Activated T-cell treated with anti-CD3 and anti-CD28 coated beads for 1 hour (primary cell): Measurements from ENCODE around the gene SMIM36.
A peak's percentile ranks its signal among the peaks of the same experiment; 100 is the strongest.
"Not testable (repeated sequence)": the region's sequence is repeated elsewhere in the genome, so short reads cannot be mapped to it uniquely, and the experiment has no call there.

Experiments used
- DNase-seq: peaks from one replicate; pipeline ENCODE4 v3.0.0-alpha.2; 2020; ENCODE audit warnings: low read depth

Gene SMIM36

DNA sequence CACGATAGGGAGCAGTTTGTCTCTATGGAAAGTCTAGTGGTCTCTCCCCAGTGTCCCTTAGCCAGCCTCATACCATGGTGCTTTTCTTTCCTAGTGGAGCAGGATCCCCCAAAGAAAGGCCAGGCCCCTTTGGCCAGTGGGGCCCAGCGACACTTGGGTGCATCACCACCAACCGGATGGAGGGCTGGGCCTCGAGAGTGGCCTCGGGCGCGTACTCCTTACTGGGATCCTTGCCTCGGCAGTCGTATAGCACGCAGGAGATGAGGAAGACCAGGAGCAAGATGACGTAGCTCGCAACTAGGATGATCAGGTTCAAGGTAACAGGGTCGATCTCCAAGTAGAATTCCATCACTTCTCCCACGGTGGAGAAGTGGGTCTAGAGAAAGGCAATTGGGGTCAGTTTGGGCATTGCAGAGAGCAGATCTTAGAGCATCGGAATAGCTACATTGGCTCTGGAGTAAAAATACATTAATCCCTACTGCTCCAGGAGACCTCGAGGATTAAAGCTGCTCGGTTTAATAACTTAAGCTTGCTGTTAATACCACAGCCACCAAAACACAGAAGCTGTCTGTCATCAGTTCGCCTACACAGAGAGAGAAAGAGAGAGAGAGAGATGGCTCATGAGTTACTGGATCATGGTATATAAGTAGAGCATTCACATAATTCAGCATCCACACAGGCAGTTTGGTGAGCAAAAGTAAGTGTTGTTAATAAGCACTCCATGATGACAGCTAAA, at the start of gene SMIM36:
Gene SMIM36 (minus strand): TSS at position 467 of the 736 bp plus-strand sequence.
- DNase-seq, result no peak

DNA sequence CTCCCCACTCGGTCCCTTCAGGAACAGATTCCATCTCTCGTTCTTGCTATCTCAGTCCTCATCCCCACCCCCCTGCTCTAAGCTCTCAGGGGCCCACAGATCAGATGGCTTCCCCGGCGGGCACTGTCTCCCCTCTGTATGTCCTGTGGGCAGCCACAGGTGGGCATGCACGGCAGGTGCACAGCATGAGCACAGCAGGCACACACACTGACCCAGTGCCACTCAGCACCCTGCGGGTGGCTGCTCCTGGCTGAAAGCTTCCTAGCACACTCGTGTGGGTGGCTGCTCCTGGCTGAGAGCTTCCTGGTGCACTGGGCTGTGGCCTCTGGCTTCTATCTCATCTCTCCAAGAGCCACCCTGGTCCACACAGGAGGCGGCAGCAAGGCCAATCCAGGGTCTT, 44.5 kb upstream of the SMIM36 start:
- DNase-seq, result no peak

DNA sequence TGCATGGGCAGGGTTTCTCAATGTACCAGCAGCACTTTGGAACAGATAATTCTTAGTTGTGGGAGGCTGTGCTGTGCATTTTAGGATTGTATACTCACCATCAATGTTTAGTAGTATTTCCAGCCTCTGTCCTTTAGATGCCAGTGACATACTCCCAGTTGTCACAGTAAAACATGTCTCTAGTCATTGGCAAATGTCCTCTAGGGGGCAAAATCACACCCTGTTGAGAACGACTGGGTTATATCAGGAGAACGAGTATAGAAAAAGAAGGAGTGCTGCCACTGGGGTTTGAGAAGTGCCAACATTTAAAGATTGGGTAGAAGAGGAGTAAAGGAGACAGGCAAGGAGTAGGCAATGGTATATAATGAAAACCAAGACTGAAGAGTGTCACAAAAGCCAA, 37.9 kb upstream of the SMIM36 start:
- no peak for DNase-seq

DNA sequence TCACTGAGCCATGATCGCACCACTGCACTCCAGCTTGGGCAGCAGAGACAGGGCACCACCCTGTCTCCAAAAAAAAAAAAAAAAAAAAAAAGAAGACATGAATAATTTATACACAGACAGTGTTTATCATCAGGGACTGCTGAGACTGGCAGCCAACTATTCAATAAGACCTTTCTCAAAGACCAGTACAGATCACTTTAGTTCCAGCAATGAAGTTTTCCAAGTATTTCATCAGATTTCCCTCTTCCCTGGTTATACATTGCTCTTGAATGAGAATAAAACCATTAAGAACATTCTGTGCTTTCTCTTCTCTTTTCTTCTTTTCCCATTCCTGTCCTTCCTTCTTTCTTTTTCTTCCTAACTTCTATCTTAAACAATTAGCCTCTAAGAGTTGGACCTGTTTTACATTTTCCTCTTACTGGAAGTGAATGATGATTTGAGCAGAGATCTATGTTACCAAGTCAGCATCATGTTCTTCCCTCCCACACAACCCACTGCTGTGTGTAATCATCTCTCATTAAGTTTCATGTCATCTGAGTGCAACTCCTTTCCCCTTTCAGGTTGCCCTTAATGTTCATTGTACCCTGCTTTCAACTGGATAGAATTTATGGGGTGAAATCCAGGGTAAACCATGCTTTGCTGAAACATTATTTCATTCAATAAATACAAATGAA, 35.9 kb upstream of the SMIM36 start:
- DNase-seq, result no peak

DNA sequence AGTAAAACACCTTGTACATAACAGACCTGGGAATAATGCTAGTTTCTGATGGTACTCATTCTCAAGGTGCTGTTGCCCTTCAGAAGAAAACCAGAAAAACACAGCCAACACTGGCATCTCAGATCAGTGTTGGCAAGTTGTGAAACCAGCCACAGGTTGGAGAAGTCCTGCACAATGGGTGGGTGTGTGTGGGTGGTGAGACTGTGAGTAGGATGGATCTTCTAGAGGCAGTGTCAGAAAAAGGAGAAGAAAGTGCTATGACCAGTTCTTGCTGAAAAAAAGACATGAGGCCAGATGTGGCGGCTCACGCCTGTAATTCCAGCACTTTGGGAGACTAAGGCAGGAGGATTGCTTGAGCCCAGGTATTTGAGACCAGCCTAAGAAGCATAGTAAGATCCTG, 35.2 kb upstream of the SMIM36 start:
- DNase-seq, result no peak

DNA sequence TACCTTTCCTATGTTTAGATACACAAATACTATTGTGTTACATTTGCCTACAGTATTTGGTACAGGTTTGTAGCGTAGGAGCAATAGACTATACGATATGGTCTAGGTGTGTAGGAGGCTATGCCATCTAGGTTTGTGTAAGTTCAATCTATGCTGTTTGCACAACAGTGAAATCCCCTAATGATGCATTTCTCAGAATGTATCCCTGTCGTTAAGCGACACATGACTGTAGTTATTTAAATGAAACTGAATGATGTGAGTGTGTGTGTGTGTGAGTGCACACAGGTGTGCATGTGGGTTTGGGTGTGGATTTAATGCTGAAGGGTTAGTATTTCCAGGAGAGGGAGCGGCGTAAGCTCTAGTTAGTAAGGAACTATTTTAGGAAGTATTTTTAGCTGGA, 34.6 kb upstream of the SMIM36 start:
- DNase-seq, result no peak

DNA sequence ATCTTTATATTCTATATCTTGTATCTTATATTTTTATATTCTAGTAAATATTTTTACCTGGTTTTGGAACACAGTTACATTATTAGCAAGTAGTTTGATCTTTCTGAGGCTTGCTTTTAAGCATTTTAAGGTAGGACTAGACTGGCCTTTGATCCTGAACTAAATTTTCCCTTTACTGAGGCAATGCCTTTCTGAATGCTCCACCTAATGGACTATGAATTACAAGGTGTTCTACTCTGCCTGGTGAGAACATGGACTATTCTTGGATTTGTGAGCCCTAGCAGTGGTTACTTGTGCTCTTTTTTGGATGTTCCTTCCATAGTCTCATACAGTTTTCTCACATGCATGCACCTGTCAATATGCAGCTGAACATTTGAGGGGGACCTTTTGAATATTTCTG, 32.5 kb upstream of the SMIM36 start:
- DNase-seq, result no peak

DNA sequence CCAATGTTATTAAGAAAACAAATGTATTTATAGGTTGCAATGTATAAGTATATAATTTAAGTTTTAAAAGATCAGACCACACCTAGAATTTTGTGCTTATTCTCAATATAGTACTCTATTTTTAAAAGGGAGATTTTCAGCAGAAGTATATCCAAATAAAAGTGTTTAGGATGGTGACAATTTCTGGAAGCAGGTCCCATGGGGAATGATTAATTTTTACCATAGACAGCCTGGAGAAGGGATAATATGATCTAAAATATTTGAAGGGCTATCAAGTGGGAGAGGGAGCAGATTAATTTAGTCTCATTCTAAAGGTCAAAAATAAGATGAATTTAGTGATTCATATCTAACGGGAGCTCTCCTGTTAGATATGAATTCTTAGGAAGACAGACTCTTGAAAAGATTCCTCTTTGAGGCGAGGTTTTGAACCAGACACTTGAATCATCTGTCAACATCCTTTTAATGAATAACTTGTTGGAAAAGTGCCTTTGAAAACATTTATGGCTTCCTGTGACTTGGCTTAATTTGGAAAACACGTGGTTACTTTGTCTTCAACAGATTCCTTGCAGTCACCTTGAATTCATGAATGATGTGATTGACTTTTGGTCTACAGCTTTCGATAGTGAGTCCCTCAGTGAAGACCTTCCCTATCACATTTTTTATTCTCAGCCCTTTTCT, 29.3 kb upstream of the SMIM36 start:
- no peak for DNase-seq

DNA sequence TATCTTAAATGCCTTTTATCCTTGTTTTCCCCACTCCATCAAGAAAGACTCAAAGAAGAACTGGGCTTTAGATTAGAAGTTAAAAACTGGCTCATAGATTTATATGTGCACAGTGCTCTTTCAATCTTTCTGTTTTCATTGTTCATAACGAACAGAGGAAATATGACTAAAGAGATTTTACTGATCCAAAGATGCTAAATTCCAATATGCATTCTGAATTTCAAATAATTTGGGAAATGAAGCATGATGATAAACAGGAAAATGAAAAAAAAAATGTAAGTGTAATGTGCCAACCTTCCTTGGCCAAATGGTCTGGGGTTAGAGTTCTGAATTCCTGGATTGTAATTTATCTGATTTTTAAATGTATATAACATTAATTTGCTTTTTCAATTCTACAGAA, 25.0 kb upstream of the SMIM36 start:
- no peak for DNase-seq

DNA sequence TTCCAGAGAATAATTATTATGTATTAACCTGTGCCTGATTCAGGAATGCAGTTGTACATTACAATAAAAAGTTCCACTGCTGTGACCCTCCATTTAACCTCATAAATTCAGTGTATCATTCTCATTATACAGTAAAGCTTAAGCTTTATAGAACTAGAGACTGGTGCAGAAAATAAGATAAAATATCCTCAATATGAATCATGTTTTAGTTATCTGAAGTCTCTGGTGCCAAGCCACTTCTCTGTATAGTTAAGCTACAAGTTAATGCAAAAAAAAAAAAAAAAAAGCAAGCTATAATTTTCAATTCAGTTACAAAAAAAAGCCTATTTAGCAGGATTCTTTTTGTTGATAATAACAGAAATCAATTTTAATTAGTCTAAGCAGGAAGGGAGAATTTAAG, 22.4 kb upstream of the SMIM36 start:
- no peak for DNase-seq

DNA sequence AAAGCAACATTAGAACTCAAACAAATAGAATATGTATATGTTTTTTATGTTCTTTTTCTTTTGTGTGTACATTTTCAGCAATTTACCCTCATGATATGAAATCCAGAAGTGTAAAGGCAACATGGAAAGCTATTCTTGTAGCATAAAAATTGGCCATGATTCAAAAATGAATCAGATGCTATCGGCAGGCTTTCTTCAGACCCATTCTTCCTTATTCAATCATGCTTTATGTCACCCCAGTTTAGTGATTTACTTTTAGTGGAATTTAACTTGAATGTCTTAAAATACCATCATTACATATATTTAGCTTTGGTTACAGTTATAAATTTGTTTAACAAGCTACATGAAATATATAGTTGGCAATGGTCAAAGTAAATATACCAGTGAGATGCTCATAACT, 21.4 kb upstream of the SMIM36 start:
- DNase-seq, result no peak

DNA sequence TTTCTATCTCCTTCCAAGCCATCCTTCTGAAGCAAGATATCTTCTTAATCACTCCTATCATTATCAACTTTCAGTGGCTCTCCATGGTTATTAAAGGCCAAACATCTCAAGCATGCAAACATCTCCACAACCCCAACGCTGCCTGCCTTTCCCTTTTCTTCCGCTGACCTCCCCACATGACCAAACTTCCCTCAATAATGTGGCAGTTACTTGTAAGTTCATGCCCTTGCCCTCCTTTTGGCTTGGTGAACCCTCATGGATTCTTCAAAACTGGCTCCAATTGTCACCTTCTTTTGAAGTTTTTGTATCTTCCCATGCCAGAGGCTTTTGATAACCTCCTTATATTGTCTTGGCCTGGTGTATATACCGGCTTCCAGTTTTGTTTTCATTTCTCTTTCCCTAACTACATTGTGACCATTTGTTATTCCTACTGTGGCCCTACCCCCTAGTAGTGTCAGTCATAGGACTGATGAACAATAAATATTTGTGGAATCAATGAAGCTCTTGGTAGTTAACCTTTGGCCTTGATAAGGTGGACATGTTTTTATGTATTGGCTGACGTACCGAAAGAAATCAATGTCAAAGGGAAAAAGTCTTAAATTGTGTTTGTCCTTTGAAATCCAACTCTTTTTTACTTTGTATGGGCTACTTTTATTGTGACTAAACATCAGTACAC, 19.9 kb upstream of the SMIM36 start:
- no peak for DNase-seq

DNA sequence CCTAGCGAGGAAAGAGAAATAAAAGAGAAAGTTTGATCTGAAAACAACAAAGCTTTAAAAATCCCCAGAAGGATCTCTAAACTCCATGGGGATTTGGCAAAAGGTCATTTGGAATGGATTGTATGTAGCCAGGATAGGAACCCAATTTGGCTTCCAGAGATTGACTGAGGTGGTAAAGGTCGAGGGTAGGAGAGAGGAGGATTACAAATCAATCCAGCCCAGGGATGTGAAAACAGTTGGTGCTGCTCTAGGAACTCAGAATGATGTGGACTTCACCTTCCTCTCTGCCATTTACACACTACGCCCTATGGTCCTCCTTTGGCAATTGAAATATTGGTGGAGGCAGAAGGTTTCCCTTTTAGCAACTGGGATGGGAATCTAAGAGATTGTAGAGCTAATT, 18.8 kb upstream of the SMIM36 start:
- no peak for DNase-seq

DNA sequence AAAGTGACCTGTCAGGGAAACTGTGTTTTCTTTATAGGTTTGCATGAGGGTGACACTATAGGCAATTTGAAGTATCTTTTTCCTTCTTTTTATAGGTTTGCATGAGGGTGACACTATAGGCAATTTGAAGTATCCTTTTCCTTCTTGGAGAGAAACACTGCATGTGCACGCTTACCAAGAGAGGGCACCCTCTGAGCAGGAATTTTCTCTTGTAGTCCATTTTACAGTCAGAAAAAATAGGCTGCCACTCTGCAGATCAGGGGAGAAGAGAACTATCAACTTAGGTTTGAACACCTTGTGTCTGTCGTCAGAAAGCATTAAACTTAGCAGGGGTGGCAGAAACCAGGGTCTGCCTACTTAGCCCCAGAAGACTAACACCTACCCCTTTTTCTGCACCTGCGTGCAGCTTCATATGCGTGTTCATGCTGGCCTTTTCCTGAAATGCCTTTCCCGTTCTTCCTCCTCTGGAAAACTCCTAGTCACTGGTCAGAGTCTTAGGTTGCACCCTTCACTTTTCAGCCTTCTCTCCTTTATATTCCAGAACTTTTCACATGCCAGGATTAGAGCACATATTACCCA, 16.4 kb upstream of the SMIM36 start:
- no peak for DNase-seq

DNA sequence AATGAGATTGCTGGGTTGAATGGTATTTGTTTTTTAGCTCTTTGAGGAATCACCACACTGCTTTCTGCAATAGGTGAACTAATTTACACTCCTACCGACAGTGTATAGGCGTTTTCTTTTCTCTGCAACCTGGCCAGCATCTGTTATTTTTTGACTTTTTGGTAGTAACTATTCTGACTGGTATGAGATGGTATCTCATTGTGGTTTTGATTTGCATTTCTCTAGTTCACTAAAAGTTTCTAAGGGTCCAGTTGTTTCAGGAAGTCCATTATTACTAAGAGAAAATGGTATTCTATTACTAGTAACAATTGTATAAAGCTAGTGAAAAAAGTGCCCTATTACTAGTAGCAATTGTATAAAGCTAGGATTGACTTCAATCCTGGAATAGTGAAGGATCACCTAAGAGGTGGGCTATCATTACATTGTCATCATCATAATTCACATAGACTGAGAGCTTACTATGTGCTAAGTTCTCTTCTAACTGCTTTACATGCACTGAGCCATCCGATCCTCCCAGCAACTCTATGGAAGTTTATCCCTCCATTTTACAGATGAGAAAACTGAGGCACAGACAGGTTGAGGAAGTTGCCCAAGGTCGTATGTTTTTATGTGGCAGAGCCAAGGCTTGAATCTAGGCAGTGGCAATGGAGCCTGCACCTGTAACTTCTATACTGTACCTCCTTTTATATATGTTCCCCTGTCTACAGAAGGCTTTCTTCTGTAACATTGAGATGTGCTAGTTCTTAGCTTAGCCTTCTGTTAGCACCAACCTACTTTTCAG, 13.4 kb upstream of the SMIM36 start:
- no peak for DNase-seq

DNA sequence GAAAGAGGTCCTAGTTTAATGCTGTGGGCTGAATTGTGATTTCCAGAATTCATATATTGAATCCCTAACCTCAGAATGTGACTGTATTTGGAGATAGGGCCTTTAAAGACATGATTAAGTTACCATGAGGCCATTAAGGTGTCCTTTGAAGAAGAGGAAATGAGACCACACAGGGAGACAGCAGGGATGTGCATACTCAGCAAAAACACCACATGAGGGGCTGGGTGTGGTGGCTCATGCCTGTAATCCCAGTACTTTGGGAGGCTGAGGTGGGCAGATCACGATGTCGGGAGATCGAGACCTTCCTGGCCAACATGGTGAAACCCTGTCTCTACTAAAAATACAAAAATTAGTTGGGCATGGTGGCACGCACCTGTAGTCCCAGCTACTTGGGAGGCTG, 11.8 kb upstream of the SMIM36 start:
- not testable (repeated sequence) for DNase-seq

DNA sequence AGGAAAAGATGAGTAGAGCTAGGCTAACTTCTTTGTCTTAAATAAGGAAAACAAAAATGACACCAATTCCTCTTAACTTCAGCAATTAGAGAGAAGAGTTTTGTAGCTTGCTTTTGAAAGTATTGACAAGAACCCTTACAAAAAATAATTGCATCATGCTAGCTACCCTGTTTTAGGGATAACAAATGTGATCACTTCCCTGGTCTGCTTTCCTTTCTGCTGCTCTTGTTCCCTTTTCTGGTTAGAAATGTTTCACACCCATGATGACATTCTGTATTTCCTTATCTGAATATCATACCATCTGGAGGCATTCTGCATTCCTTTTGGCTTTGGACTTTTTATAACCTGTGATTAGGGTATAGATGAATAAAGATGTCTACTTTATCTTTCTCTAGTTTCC, 9.9 kb upstream of the SMIM36 start:
- DNase-seq, result no peak

DNA sequence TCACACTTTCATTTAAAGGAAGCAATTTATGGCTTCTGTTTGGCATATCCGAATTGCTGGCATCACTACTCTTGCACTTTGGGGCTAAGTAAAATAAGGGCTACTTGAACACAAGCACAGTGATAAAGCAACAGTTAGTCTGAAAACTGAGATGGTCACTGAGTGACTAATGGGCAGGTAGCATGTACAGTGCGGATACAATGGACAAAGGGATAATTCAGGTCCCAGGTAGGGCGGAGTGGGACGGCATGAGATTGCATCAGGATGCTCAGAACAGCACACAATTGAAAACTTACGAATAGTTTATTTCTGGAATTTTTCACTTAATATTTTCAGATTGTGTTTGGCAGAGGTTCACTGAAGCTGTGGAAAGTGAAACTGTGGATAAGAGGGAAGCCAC, 9.2 kb upstream of the SMIM36 start:
- no peak for DNase-seq

DNA sequence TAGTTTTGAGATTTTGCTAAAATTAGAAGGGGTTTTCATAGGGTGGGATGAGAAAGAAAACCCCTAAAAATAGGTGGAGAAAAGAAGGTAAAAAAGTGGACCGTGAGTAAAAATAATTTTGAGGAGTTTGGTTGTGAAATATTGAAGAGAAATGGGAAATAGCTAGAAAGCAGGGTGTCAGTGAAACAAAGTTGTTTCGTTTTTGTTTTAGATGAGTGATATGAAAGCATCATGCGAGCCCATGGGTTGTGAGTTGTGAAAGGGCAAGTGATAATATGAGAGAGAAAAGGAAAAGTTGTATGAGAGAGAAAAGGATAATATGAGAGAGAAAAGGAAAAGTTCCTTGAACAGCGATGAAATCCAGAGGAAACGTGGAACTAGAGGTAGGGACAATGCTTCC, 7.3 kb upstream of the SMIM36 start:
- no peak for DNase-seq

DNA sequence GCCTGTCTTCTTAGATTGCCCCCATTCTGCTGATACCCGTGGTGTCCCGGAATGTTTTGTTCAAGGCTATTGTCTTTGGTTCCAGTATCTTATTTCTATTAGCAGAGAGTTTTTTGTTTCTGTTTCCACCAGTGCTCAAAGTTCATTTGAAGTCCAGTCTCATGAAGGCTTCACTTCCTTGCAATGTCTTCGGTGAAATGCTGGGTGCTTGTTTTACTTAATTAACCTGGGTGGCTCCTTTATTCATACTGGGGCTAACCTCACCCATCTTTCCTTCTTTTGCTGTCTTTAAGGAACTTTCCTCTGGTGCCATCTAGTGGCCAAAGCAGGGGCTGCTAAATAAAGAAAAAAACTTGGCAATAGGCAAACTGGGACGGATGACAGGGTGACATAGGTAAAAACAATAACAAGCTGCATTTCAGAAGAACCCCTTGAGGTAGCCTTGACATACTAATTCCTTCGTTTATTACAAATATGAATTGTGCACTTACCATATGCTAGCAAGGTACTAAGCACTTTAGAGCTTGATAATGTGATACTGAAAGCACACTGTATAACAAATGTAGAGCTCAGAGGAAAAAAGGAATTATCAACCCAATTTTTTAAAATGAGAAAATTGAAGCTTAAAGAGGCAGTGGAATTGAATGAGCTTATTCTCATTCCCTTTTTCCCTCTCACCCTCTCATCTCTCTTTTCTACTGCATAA, 2.8 kb upstream of the SMIM36 start:
- DNase-seq, result peak; percentile 69

DNA sequence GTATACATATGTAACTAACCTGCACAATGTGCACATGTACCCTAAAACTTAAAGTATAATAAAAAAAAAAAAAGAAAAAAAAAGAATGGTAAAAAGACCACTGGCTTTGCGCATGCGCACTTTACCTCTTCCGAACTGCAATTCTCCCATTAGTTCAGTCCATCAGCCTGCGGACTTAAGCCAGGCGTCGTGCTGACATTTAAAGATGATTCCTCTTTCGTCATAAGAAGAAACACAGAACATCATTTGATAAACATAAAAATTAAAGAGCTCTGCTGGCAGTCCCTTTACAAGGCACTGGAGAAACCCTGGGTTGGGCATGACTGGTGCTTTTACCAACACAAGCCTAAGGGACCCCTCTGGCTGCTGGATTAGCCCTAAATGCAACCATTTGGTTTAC, 3.6 kb downstream of the SMIM36 start:
- not testable (repeated sequence) for DNase-seq
